Mucosa of rectum (tissue), 2 donors: ENCODE measurements around the gene TEAD1.

Experiments
- H3K27ac ChIP-seq, 2 donors: one replicate each; pipeline ENCODE4 v1.7.0; 2013; ENCODE audit warnings: inconsistent platforms in 2 of 2, low read depth in 2 of 2, low read length in 2 of 2
- H3K27me3 ChIP-seq, 2 donors: one replicate each; pipeline ENCODE4 v1.7.0; 2013; ENCODE audit warnings: low read length in 2 of 2; ENCODE audit not compliant: control insufficient read depth in 2 of 2, insufficient read depth in 2 of 2
- H3K36me3 ChIP-seq, 2 donors: one replicate each; pipeline ENCODE4 v1.7.0; 2013; ENCODE audit warnings: low read length in 2 of 2; ENCODE audit not compliant: control insufficient read depth in 2 of 2, insufficient read depth in 2 of 2
- H3K4me1 ChIP-seq, 2 donors: one replicate each; pipeline ENCODE4 v1.7.0; 2013; ENCODE audit warnings: low read length in 2 of 2, mild to moderate bottlenecking in 1 of 2; ENCODE audit not compliant: control insufficient read depth in 2 of 2, insufficient read depth in 2 of 2
- H3K4me3 ChIP-seq, 2 donors: one replicate each; pipeline ENCODE4 v1.7.0; 2013; ENCODE audit warnings: low read length in 2 of 2
- H3K9ac ChIP-seq, 2 donors: one replicate each; pipeline ENCODE4 v1.7.0; 2013; ENCODE audit warnings: low read length in 2 of 2, low read depth in 1 of 2, mild to moderate bottlenecking in 1 of 2
- H3K9me3 ChIP-seq, 2 donors: one replicate each; pipeline ENCODE4 v1.7.0; 2013; ENCODE audit warnings: low read length in 2 of 2; ENCODE audit not compliant: control insufficient read depth in 2 of 2
- donor health status: healthy.
- donor health status: Normal muscosa, but diverticular disease.

The TEAD1 gene

DNA sequence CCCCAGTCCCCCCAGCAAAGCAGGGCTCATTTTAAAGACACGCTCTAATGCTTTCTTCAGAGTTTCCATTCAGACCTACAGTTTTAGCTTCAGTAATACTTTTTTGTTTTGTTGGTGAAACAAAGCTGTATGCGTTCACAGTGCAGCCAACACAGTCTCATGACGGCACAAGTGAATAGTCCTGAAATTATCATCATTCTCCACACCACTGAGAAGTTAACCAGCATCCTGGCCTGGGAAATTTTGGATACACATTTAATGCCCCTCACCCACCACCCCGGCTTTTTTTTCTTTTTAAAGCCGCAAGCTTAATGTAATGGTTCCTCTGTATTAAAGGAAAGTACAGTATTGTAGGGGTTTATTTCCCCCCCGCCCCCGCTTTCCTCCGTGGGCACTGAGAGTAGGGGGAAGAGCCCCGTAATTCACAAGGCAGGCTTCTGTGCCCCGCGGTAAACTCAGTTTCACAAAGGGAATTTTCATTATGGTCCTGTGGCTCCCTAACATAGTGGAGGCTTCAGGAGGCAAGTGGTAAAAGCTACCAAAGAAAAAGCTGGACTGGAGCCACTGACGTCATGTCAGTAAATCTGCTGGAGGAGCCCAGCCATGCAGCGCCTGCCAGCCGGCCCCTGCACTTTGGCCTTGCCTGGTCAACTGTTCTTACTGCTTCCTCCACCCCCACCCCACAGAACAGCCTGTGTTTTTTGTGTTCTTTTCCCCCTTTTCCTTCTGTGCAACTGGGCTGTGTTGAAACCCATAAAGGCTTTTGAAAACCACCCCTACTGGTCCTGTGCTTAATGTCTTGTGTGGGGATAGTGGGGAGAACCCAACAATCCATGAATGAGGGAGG lies 18.2 kb downstream of the TEAD1 start:
- Histone ChIP-seq H3K9me3 (no peaks in the 10 kb centered on the region), H3K4me1 (peaks cover 29 to 34% of the 10 kb centered on the region in 2 donors), H3K4me3 (peak overlapping the region in 1 of 2 donors; percentile 23), H3K27me3 (no peaks in the 10 kb centered on the region), H3K36me3 (no peaks in the 10 kb centered on the region), H3K9ac (peak overlapping the region; percentile 57 to 70), H3K27ac (peak overlapping the region; percentile 86 to 88)

DNA sequence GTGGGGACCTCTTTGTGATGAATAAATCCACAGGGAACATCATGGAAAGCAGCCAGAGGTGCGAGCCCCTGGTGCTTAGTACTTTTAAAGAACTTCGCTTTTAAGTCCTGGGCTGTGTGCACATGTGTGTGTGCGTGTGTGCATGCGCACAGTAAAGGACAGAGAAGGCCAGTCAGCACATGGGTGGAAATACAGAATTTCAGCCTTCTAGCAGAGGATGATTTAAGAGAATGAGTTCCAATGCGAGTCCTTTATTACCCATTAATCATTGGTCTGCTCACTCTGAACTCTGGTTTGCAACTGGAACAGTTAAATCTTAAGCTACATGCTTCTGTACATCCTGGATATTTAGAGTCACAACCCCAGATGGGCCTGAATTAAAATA lies 18.9 kb downstream of the TEAD1 start:
- H3K9ac ChIP-seq: peak overlapping the region; percentile 57 to 70

DNA sequence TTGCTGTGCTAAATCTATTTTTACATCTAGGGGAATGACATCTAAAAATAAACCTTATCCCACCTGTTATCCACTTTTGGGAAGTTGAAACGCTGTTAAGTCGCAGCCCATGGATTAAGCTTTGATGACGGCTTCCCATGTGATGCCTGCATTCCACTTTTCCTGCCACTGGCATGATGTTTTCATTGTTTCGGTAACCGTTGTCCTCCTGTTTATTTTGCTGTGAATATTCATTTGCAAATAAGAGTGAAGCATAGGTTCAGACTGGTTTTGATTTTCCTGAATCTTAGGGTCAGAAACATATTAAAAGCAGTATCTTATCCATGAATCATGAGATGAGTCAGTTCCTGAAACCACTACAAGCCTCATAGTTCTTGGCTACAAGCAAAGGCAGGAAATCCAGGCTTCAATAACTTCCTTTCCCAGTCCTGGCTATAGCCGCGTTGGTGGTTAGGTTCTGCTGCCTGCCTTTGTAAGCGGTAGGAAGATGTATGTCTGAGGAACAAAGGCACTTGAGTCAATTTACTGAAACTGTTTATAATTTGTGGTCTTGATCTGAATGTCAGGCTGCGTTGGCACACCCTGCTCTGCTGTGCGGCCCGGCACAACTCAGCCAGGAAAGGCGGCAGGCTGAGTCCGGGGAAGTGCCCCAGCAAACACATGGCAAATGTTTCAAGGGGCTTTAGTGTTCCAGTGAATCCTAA lies 19.4 kb downstream of the TEAD1 start:
- peak overlapping the region; percentile 86 to 88 for H3K27ac ChIP-seq
- H3K27me3 ChIP-seq: no peaks in the 10 kb centered on the region
- H3K4me1 ChIP-seq: peaks cover 26 to 34% of the 10 kb centered on the region in 2 donors
- H3K4me3 ChIP-seq: peak overlapping the region; percentile 44 to 58
- peak overlapping the region; percentile 57 to 70 for H3K9ac ChIP-seq
- H3K36me3 ChIP-seq: no peaks in the 10 kb centered on the region
- H3K9me3 ChIP-seq: no peaks in the 10 kb centered on the region

More for the DNA sequence above, 18.9 kb downstream of the TEAD1 start:
- peaks cover 26 to 34% of the 10 kb centered on the region in 2 donors for H3K4me1 ChIP-seq
- no peaks in the 10 kb centered on the region for H3K27me3 ChIP-seq
- H3K27ac ChIP-seq: peak overlapping the region; percentile 86 to 88
- H3K36me3 ChIP-seq: no peaks in the 10 kb centered on the region
- no peaks in the 10 kb centered on the region for H3K9me3 ChIP-seq
- H3K4me3 ChIP-seq: peak overlapping the region in 1 of 2 donors; percentile 21

DNA sequence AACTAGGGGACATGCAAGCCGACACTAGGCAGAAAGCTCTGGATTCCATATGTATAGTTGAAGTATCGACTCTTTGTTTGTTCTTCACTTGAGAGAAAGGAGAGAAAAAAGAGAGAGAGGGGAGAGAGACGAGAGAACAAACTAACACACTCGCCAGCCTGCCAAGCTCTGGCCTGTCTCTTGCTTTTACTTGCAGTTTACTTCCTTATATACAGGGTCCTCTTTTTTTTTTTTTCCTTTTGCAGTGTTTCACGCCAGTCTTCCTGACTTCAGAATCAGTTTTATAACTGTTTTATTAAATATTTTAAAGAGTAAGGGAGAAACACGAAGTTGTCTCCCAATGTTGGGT lies 19.9 kb downstream of the TEAD1 start:
- H3K4me1 ChIP-seq: peaks cover 26 to 34% of the 10 kb centered on the region in 2 donors
- no peaks in the 10 kb centered on the region for H3K9me3 ChIP-seq
- H3K9ac ChIP-seq: peak overlapping the region; percentile 57 to 70
- no peaks in the 10 kb centered on the region for H3K36me3 ChIP-seq
- H3K4me3 ChIP-seq: peak overlapping the region; percentile 44 to 58
- peak overlapping the region; percentile 86 to 88 for H3K27ac ChIP-seq
- H3K27me3 ChIP-seq: no peaks in the 10 kb centered on the region

GRCh38 chr11:12695221-12695794 lies 21.1 kb downstream of the TEAD1 start:
- Histone ChIP-seq H3K27me3 (no peaks in the 10 kb centered on the region), H3K36me3 (no peaks in the 10 kb centered on the region), H3K4me1 (peaks cover 26 to 31% of the 10 kb centered on the region in 2 donors), H3K27ac (peak overlapping the region in 1 of 2 donors; percentile 88), H3K4me3 (no peak overlapping the region), H3K9me3 (no peaks in the 10 kb centered on the region), H3K9ac (no peak overlapping the region)

GRCh38 chr11:12695873-12696272 lies 21.7 kb downstream of the TEAD1 start:
- Histone ChIP-seq H3K9me3 (no peaks in the 10 kb centered on the region), H3K9ac (no peak overlapping the region), H3K4me3 (no peak overlapping the region), H3K36me3 (no peaks in the 10 kb centered on the region), H3K4me1 (peaks cover 26 to 31% of the 10 kb centered on the region in 2 donors), H3K27me3 (no peaks in the 10 kb centered on the region), H3K27ac (no peak overlapping the region)

GRCh38 chr11:12696911-12697581 lies 22.8 kb downstream of the TEAD1 start:
- Histone ChIP-seq H3K36me3 (no peaks in the 10 kb centered on the region), H3K4me3 (no peak overlapping the region), H3K4me1 (peaks cover 26% of the 10 kb centered on the region in 2 donors), H3K27me3 (no peaks in the 10 kb centered on the region), H3K9ac (no peak overlapping the region), H3K27ac (no peak overlapping the region), H3K9me3 (no peaks in the 10 kb centered on the region)

GRCh38 chr11:12698048-12698447 lies 23.8 kb downstream of the TEAD1 start:
- Histone ChIP-seq H3K4me1 (peaks cover 18% of the 10 kb centered on the region in 2 donors), H3K9me3 (no peaks in the 10 kb centered on the region), H3K27me3 (no peaks in the 10 kb centered on the region), H3K9ac (no peak overlapping the region), H3K27ac (no peak overlapping the region), H3K4me3 (no peak overlapping the region), H3K36me3 (no peaks in the 10 kb centered on the region)

DNA sequence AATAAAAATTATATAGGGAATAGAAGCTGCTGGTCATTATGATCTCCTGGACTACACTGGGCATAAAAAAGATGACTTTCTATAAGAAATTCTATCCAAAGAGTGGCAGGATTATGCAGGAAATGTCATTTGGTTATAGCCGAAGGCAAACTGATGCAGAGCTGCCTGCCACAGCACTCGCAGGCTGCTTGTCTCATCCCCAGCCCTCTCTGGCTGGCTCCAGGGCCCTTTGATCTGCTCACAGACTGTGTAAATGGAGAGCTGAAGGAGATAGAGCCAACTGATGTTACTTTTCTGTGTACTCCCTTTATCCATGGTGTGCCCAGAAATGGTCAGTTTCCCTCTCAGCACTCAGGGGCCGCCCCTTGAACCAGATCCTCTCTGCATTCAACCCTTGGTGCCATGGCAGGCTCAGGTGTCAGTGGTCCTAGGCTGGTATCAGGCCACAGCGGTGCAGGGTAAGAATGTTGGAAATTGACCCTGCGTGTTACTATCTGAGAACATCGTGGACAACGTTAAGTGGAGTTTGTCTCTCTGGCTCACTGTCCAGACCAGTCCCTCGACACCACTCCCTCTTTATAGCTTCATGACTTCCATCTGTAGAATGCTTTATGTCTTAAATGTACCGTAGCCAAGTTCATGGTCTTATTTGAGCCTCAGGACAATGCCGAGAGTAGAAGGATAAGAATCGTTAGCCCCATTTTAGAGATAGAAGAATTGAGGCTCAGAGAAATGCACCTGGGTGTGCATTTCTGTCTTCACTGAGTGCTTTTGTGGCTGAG lies 27.8 kb downstream of the TEAD1 start:
- Histone ChIP-seq H3K36me3 (no peaks in the 10 kb centered on the region), H3K27me3 (no peaks in the 10 kb centered on the region), H3K9ac (no peak overlapping the region), H3K4me1 (peaks cover 0 to under 1% of the 10 kb centered on the region in 2 donors), H3K9me3 (no peaks in the 10 kb centered on the region), H3K4me3 (no peak overlapping the region), H3K27ac (no peak overlapping the region)
